Mucosa of stomach (tissue), 1 donor: ENCODE measurements around the gene TMEM163.
"Not testable (repeated sequence)": the region's sequence is repeated elsewhere in the genome, so short reads cannot be mapped to it uniquely, and the experiment has no call there.

ENCODE experiments used
- H3K27me3 ChIP-seq: one replicate; pipeline ENCODE4 v1.7.0; 2013; ENCODE audit warnings: mild to moderate bottlenecking, low read length; ENCODE audit not compliant: control insufficient read depth, insufficient read depth
- H3K36me3 ChIP-seq: one replicate; pipeline ENCODE4 v1.7.0; 2013; ENCODE audit warnings: low read length; ENCODE audit not compliant: control insufficient read depth, insufficient read depth
- H3K4me1 ChIP-seq: one replicate; pipeline ENCODE4 v1.7.0; 2013; ENCODE audit warnings: mild to moderate bottlenecking, low read length; ENCODE audit not compliant: control insufficient read depth, insufficient read depth
- H3K4me3 ChIP-seq: one replicate; pipeline ENCODE4 v1.7.0; 2013; ENCODE audit warnings: low read length
- H3K9ac ChIP-seq: one replicate; pipeline ENCODE4 v1.7.0; 2013; ENCODE audit warnings: mild to moderate bottlenecking, low read length, moderate library complexity
- H3K9me3 ChIP-seq: one replicate; pipeline ENCODE4 v1.7.0; 2013; ENCODE audit warnings: mild to moderate bottlenecking, low read length, moderate library complexity; ENCODE audit not compliant: control insufficient read depth
- donor health status: Pancreatic carcinoma.

Gene TMEM163

GRCh38 chr2:134623046-134623445 is 95.8 kb downstream of the TMEM163 start:
- no peak overlapping the region for H3K4me3 ChIP-seq
- H3K36me3 ChIP-seq: no peaks in the 10 kb centered on the region
- H3K4me1 ChIP-seq: no peaks in the 10 kb centered on the region
- H3K9me3 ChIP-seq: peaks cover 6% of the 10 kb centered on the region
- H3K27me3 ChIP-seq: no peaks in the 10 kb centered on the region
- H3K9ac ChIP-seq: no peak overlapping the region

- H3K36me3 ChIP-seq: no peaks in the 10 kb centered on the region
- H3K4me3 ChIP-seq: no peak overlapping the region
- no peaks in the 10 kb centered on the region for H3K27me3 ChIP-seq
- no peaks in the 10 kb centered on the region for H3K4me1 ChIP-seq
- H3K9ac ChIP-seq: no peak overlapping the region
- peaks cover 6% of the 10 kb centered on the region for H3K9me3 ChIP-seq
Measured at GRCh38 chr2:134621939-134622705, 96.7 kb downstream of the TMEM163 start.

DNA sequence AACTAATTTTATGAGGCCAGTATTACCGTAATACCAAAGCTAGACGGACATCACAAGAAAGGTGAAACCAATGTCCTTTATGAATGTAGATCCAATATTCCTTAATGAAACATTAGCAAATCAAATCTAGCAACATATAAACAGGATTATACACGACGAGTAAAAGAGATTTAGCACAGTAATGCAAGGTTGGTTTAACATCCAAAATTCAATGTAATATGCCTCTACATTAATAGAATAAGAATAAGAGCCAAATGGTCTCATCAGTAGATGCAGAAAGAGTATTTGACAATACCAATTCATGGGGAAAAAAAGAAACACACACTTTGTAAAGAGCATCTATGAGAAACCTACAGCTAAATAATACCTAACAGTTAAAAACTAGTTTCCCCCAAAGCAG is 99.5 kb downstream of the TMEM163 start:
- Histone ChIP-seq H3K36me3 (no peaks in the 10 kb centered on the region), H3K27me3 (no peaks in the 10 kb centered on the region), H3K9ac (no peak overlapping the region), H3K4me1 (no peaks in the 10 kb centered on the region), H3K4me3 (no peak overlapping the region), H3K9me3 (peaks cover 6% of the 10 kb centered on the region)

DNA sequence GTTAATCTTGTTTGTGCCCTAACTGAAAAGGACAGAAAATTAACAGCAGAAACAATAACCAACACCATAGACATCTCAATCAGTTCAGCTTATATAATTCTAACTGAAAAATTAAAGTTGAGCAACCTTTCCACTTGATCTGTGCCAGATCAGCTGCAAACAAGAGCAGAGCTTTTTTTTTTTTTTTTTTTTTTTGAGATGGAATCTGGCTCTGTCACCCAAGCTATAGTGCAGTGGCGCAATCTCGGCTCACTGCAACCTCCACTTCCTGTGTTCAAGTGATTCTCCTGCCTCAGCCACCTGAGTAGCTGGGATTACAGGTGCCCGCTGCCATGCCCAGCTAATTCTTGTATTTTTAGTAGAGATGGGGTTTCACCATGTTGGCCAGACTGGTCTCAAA is 103.3 kb downstream of the TMEM163 start:
- not testable (repeated sequence) for H3K9me3 ChIP-seq, H3K4me1 ChIP-seq, H3K9ac ChIP-seq, H3K27me3 ChIP-seq, H3K36me3 ChIP-seq, H3K4me3 ChIP-seq

DNA sequence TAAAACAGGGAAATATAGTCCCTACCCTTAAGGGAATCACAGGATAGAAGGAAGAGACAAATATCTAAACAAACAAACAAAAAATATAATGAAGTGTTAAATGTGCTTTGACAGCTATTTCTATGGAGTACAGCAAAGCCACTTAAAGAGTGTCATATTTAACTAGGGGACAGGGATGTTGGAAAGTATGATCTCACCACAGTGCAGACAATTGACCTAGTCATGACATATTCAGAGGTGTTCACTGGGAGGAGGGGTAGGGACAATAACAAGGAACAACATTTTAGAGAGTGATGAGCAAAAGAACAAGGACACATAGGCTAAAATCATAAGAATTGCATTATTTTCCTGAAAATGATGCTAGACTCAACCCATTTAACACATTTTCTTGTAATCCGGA is 107.5 kb downstream of the TMEM163 start:
- Histone ChIP-seq H3K9me3 (no peaks in the 10 kb centered on the region), H3K27me3 (no peaks in the 10 kb centered on the region), H3K4me3 (no peak overlapping the region), H3K9ac (no peak overlapping the region), H3K36me3 (no peaks in the 10 kb centered on the region), H3K4me1 (no peaks in the 10 kb centered on the region)

- no peaks in the 10 kb centered on the region for H3K36me3 ChIP-seq
- H3K9ac ChIP-seq: no peak overlapping the region
- H3K27me3 ChIP-seq: no peaks in the 10 kb centered on the region
- H3K4me1 ChIP-seq: no peaks in the 10 kb centered on the region
- no peak overlapping the region for H3K4me3 ChIP-seq
- H3K9me3 ChIP-seq: no peaks in the 10 kb centered on the region
Measured at GRCh38 chr2:134610871-134611270, 107.9 kb downstream of the TMEM163 start.

DNA sequence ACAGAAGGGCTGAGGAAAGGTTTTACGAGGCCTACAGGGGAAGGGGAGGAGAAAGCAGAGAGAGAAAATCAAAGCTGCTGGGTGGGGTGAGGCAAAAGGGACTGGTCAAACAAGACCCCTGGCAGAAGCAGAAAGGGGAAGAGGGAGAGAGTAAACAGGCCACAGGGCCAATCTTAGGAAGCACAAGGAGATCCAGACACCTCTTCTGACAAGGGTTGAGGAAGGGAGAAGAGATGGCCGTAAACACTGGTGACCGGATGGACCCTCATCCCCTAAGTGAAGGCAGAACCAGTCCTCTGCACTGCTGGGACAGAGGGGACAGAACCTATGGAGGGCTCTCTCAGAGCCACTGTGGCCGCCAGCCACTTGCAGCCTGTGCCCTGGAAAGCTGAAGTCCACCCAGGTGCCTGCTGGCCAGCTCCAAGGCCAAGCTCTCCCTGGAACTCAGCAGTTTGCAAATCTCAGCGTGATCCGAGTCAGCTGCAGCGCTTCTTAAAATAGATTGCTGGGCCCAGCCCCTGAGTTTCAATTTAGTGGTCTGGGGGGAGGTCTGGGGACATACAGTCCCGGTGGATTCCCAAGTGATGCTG is 108.8 kb downstream of the TMEM163 start:
- Histone ChIP-seq H3K27me3 (no peaks in the 10 kb centered on the region), H3K36me3 (no peaks in the 10 kb centered on the region), H3K4me3 (no peak overlapping the region), H3K9ac (no peak overlapping the region), H3K4me1 (no peaks in the 10 kb centered on the region), H3K9me3 (no peaks in the 10 kb centered on the region)

DNA sequence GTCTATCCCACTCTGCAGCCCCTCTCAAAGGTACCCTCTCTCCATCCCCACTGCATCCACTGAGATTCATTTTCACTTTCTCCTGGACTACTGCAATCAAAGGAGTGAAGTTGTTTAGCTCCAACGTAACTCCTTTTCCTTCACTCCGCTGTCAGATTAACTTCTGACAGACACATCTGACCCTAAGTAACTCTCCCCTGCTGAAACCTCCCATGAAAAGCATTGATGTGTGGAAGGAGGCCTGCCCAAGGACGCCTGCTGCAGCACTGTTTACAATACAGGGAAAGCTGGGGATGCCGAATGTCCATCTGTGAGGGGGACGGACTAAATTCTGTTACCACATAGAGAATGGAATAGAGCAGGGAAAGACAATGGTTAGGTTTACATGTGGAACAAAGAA is 114.8 kb downstream of the TMEM163 start:
- no peaks in the 10 kb centered on the region for H3K4me1 ChIP-seq
- no peak overlapping the region for H3K9ac ChIP-seq
- H3K36me3 ChIP-seq: no peaks in the 10 kb centered on the region
- no peaks in the 10 kb centered on the region for H3K9me3 ChIP-seq
- H3K27me3 ChIP-seq: no peaks in the 10 kb centered on the region
- H3K4me3 ChIP-seq: no peak overlapping the region

DNA sequence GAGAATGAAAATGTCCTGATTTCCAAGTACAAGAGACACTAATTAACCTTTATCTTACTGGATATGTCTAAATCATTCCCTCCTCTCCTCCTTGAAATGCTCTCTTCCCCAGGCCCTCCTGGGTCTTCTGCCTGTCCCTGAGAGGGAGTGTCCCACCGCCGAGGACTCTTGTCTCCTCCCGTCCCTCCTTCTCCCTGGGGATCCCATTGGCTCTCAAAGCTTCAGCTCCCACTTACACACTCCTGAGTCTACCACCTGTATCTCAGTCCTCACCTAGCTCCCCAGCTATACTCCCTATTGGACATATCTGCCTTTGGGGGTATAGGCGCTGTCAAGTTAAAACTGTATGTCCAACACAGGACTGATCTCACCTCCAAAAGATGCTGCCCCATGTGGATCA is 116.1 kb downstream of the TMEM163 start:
- H3K9me3 ChIP-seq: no peaks in the 10 kb centered on the region
- H3K36me3 ChIP-seq: no peaks in the 10 kb centered on the region
- H3K27me3 ChIP-seq: no peaks in the 10 kb centered on the region
- no peaks in the 10 kb centered on the region for H3K4me1 ChIP-seq
- H3K4me3 ChIP-seq: no peak overlapping the region
- no peak overlapping the region for H3K9ac ChIP-seq

DNA sequence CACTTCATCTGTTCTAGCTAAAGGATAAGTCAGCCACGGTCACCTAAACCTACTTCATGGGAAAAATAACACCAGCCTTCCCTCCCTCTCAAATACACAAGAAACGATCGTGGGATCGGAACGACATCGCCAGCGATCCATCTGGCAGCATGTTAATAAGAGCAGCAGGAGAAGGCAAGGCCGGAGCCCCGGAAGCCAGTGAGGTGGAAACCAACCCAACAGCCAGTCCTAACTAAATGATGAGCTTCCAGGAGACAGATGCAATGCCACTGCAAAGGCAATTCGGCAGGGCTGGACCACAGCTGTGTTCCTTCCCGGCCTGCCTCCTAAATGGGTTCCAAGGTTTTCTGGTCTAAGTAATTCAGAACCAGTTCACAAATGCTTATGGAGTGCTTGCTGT is 117.5 kb downstream of the TMEM163 start:
- Histone ChIP-seq H3K4me3 (no peak overlapping the region), H3K4me1 (no peaks in the 10 kb centered on the region), H3K36me3 (no peaks in the 10 kb centered on the region), H3K9ac (no peak overlapping the region), H3K9me3 (no peaks in the 10 kb centered on the region), H3K27me3 (no peaks in the 10 kb centered on the region)

GRCh38 chr2:134600208-134600607 is 118.6 kb downstream of the TMEM163 start:
- Histone ChIP-seq H3K4me1 (no peaks in the 10 kb centered on the region), H3K27me3 (no peaks in the 10 kb centered on the region), H3K36me3 (no peaks in the 10 kb centered on the region), H3K9ac (no peak overlapping the region), H3K9me3 (no peaks in the 10 kb centered on the region), H3K4me3 (no peak overlapping the region)

GRCh38 chr2:134599236-134599635 is 119.6 kb downstream of the TMEM163 start:
- Histone ChIP-seq H3K4me3 (no peak overlapping the region), H3K4me1 (no peaks in the 10 kb centered on the region), H3K36me3 (no peaks in the 10 kb centered on the region), H3K9me3 (no peaks in the 10 kb centered on the region), H3K9ac (no peak overlapping the region), H3K27me3 (no peaks in the 10 kb centered on the region)
